ENCODE measurements around the gene KLHL36. TPM values are rescaled to one million over a fixed set of nuclear protein-coding genes. Genes with fewer than 3 reads are reported as not detected.
"Not testable (repeated sequence)": the region's sequence is repeated elsewhere in the genome, so short reads cannot be mapped to it uniquely, and the experiment has no call there.

Gene KLHL36
- total RNA-seq, 1 donor from 2014 or later, result 75.2 TPM

DNA sequence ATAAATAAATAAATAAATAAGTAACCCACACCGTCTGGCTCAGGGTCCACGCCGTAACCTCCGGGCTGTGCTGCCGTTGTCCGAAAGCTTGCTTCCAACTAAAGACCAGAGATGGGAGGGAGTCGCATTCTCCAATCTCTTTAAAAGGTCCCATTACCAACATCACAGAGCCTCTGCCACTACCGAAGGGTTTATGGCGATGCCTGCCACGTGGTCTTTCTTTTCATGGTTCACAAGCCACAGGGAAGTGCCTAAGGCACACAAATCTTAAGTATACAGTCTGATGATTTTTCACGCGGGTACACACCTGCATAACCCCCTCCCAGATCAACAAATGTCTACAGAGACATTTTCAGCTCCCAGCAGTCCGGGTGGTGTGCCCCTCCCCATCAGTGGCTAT, 31.8 kb upstream of the KLHL36 start:
- DNase-seq, result no peak

- no peak for DNase-seq
These were observed 31.1 kb upstream of the KLHL36 start for GRCh38 chr16:84617041-84617790.

DNA sequence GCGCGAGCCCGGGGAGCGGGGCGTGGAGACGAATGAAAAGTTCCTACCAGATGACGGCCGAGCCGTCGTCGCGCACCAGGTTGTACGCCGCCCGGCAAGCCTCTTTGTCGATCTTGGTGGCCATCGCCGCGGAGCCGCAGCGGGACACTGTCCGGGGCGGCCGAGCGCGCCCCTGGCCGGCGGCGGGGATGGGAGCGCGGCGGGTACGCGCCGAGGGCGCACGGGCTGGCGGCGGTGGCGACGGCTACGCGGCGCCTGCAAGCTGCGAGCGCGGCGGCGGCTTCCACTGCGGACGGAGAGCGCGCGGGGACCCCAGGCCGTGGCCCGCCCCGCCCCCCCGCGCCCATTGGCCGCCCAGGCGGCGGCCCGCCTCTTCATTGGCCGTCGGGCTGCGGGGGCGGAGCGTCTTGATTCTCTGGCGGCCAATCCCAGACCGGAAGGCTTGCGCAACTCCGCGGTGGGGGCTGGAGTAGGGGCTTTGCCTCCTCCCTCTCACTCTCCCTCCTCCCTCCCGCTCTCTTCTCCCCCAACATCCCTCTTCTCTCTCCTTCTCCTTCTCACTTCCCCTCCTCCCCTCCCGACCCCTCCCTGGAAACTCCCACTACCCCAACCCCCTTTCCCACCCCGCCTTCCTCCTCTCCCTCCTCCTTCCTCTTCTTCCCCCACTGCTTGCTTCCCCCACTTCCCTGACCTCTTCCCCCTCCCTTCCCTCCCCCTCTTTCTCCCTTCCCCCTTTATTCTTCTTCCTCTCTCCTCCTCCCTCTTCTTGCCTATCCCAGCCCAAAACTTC, 30.3 kb upstream of the KLHL36 start, which contains the start of gene COTL1:
Gene COTL1 (minus strand): TSS at position 288 of the 790 bp plus-strand sequence. CDS start 164 bp downstream, at position 124.
- peak; percentile 95 for DNase-seq

- no peak for DNase-seq
These were observed 29.5 kb upstream of the KLHL36 start for GRCh38 chr16:84618581-84619460.

GRCh38 chr16:84620913-84621312, 27.4 kb upstream of the KLHL36 start:
- DNase-seq, result not testable (repeated sequence)

- DNase-seq, result no peak
These were observed 22.8 kb upstream of the KLHL36 start for GRCh38 chr16:84625556-84625955.

DNA sequence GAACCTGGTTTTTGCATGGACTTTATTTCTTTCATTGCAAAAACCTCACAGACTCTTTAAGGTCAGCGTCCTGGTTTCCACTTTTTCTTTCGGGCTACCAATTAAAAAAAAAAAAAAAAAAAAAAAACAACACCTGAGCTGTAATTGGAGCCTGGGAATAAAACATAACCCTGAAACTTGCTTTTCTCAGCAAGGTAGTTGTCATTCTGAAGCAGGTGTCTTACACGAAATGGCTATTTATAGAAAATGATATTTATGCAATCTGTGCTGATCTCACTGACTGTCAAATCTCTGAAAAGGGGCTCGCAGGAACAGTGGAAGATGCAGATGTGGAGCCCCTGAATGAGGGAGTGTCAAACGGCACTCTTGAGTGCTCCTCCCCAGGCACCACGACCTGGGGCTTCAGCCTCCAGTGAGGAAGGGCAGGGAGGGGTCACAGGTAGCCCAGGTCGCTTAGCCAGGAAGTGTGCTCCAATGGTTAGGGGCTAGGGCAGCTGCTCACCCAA, 20.0 kb upstream of the KLHL36 start:
- DNase-seq, result no peak

GRCh38 chr16:84629580-84629979, 18.7 kb upstream of the KLHL36 start:
- no peak for DNase-seq

DNA sequence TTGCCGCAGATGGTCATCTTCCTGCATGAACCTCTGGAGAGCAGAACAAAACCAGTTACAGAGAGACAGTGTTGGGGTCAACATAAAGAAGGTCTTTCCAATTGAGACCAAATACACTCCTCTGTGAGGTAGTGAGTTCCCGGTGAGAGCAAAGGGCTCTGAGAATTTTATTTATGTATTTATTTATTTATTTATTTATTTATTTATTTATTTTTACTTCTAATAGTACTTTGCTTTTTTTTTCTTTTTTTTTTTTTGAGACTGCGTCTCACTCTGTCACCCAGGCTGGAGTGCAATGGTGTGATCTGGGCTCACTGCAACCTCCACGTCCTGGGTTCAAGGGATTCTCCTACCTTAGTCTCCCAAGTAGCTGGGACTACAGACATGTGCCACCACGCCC, 18.3 kb upstream of the KLHL36 start:
- DNase-seq, result no peak

GRCh38 chr16:84630446-84631152, 17.7 kb upstream of the KLHL36 start:
- DNase-seq, result no peak

GRCh38 chr16:84631153-84631466, 17.2 kb upstream of the KLHL36 start:
- no peak for DNase-seq

DNA sequence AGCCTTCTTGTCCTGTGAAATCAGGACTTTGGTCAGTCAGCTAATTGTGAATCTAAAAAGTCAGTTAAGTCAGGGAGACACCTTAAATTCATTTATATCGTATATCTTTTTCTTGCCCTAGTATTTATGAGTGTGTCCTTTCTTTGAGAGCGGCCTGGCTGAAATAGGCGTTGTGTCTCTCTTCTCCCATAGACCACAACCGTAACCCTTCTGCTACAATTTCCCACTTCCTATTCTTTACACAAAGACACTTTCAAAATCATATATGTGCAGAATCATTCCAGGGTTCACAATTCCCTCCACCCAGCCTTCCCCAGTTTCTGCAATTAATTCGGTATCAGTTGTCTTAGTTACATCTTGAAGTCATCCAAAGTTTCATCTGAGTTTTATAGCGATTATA, 16.4 kb upstream of the KLHL36 start:
- DNase-seq, result no peak

GRCh38 chr16:84632862-84633261, 15.4 kb upstream of the KLHL36 start:
- DNase-seq, result not testable (repeated sequence)

DNA sequence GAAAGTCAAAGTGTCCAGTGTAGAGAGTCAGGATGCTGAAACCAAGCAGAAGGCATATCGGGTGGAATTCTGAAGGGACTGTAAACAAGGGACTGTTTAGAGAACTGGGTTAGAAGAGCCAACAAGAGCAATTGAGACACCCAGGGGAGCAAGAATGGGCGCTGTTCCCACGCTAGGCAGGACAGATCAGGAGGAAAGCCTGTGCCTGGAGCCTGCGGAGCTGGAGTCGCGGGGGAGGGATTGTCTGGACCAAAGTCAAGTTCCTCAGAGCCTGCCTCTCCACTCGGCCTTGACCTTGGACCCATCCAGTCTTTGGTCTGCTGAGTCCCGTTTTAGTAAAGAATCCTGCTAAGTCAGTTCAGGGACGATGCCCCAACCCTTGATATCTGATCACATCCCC, 14.7 kb upstream of the KLHL36 start:
- DNase-seq, result no peak

- no peak for DNase-seq
These were observed 12.6 kb upstream of the KLHL36 start for GRCh38 chr16:84635702-84636101.

DNA sequence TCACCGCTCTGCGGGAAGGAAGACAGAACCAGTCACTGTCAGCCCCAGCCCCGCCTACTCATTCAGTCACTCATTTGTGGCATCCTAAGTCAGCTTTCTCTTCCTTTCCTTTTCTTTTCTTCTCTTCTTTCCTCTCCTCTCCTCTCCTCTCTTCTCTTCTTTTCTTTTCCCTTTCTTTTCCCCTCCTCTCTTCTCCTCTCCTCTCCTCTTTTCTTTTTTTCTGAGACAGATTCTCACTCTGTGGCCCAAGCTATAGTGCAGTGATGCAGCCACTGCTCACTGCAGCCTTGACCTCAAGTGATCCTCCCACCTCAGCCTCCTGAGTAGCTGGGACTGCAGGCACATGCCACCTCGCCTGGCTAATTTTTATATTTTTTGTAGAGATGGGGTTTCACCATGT, 10.6 kb upstream of the KLHL36 start:
- no peak for DNase-seq

GRCh38 chr16:84638231-84638806, 10.0 kb upstream of the KLHL36 start:
- no peak for DNase-seq

DNA sequence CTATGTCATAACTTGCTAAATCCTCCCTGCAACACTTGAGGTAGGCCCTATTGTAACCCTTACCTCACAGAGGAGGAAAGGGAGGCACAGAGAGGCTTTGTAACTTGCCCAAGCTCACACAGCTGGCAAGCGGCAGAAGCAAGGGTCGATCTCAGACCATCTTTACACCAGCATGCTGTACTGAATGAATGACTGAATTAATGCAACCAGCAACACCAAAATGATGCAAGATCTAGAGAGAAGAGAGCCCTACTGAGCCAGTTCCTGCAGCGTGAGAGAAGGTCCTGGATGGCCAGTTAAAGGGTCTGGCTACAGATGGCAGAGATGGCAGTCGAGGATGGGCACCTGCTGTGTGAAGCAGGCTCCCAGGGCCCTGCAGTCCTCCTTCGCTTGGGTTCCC, 8.2 kb upstream of the KLHL36 start:
- no peak for DNase-seq

DNA sequence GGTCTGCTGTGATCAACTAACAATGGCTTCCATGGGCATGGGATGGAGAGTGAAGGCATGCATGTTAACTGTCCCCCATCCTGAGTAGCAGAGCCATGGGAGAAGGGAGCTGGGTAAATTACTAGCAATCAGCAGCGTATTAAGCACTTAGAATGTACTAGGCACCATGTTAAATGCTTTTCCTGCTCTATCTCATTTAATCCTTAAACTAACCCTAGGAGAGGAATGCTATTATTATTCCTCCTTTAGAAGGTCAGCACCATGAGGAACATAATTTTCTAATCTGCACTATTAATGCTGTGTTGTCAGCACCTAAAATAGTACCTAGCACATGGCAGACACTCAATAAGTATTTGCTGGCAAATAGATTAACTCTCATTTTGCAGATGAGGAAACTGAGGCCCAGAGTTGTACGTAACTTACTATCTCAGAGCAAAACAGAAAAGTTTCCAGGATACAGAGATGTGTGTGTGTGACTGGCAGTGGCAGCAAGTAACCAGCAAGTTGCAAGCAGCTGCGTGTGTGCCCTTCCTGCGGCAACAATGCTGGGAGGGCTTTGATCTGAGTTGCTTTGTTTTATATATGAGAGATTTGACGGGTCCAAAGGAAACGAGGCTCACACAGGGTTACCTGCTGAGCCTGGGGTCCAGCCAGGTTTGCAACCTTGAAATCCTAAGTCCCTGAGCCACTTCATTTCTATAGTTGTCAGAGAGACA, 6.5 kb upstream of the KLHL36 start:
- no peak for DNase-seq

GRCh38 chr16:84643180-84643583, 5.1 kb upstream of the KLHL36 start:
- no peak for DNase-seq

- no peak for DNase-seq
These were observed 4.6 kb upstream of the KLHL36 start for GRCh38 chr16:84643674-84644073.

Measured in occipital lobe (tissue), 2 donors.